Testis (tissue), 3 donors: ENCODE data around the gene HECTD4. TPM values are rescaled to one million over a fixed set of nuclear protein-coding genes. Genes with fewer than 3 reads are reported as not detected.

Experiments used
- DNase-seq: peaks from one replicate; pipeline ENCODE4 v3.0.0-alpha.2; 2019
- H3K27ac ChIP-seq, 2 donors: fragments of 200-600 bp; sonication (generic); one replicate each; pipeline ENCODE4 v1.5.1; 2019
- H3K27me3 ChIP-seq: fragments of 200-600 bp; sonication (generic); one replicate; pipeline ENCODE4 v1.5.1; 2019
- H3K36me3 ChIP-seq: fragments of 200-600 bp; sonication (generic); one replicate; pipeline ENCODE4 v1.5.1; 2017; ENCODE audit warnings: low read depth; ENCODE audit errors: missing control alignments
- H3K4me1 ChIP-seq: fragments of 200-600 bp; sonication (generic); one replicate; pipeline ENCODE4 v1.5.1; 2019
- H3K4me3 ChIP-seq, 2 donors: fragments of 200-600 bp; sonication (generic); one replicate each; pipeline ENCODE4 v1.5.1; 2017 to 2019
- H3K9me3 ChIP-seq: fragments of 200-600 bp; sonication (generic); one replicate; pipeline ENCODE4 v1.5.1; 2017
- CTCF ChIP-seq, 3 experiments: fragments of 450-650 bp in 2 of 3; fragments of 200-600 bp in 1 of 3; sonication (generic) in 1 of 3; IDR thresholded peaks; one replicate each; pipeline ENCODE4 v1.5.1; 2016 to 2019; ENCODE audit warnings: antibody characterized with exemption in 3 of 3, mild to moderate bottlenecking in 2 of 3, moderate library complexity in 1 of 3
- POLR2A ChIP-seq: fragments of 450-650 bp; IDR thresholded peaks from one replicate; pipeline ENCODE4 v1.6.1; 2017; ENCODE audit warnings: antibody characterized with exemption, mild to moderate bottlenecking, moderate library complexity
- WGBS, 2 donors: methylation state at CpG; one replicate each; pipeline ENCODE4 v1.1.5; 2018; 5-methylcytosine and 5-hydroxymethylcytosine counted together
- intact Hi-C: fragments of 100-400 bp; cut with DNase I; formaldehyde crosslinking; loops from one replicate; pipeline ENCODE4 v1.15.1; 2023; ENCODE audit warnings: low total_unique reads
- polyA plus RNA-seq: library from polyadenylated mRNA; stranded (reverse); fragments of 350-450 nt; fragmentation: Illumina TruSeq; extraction: RNeasy Lipid Tissue Mini Kit (QIAGEN cat#74804); gene quantifications from one replicate; pipeline ENCODE4 v1.2.3, GENCODE V29; 2014; ENCODE audit warnings: low read depth, low replicate concordance; ENCODE audit not compliant: insufficient read depth
- total RNA-seq, 2 donors: library from RNA; depleted of rRNA; stranded (reverse); fragments of >200 nt; gene quantifications; one replicate each; pipeline ENCODE4 v1.2.3, GENCODE V29; 2016

HECTD4 gene
- total and polyA plus RNA-seq, 3 donors from 2014 or later, result 49.6 to 91.8 (median 68.8) TPM

GRCh38 chr12:112370868-112371510 lies 11.2 kb downstream of the HECTD4 start:
- WGBS, 2 donors, result 84% methylated on average over 8 of the region's 8 CpGs

DNA sequence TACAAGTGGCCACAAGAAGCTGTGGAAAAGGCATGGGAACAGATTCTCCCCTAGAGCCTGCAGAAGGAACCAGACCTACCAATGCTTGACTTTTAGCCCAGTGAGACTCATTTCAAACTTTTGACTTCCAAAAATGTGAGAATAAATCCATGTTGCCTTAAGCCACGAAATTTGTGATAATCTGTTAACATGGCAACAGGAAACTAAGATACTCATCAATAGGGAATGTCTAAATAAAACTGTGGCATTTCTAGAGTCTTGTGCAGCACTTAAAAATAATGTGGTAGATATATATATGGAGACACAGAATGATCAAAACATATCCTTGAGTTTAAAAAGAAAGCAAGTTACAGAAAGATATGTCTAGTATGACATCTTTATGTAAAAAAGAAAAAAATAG lies 12.0 kb downstream of the HECTD4 start:
- H3K36me3 ChIP-seq, result no peaks in the 10 kb centered on the region
- TF ChIP-seq CTCF (IDR thresholded peaks at IDR 0.05) (no peak), POLR2A (no peak)
- intact Hi-C loops, result no loop called here
- no peaks in the 10 kb centered on the region for H3K27me3 ChIP-seq
- H3K27ac ChIP-seq, result no peak overlapping the region
- H3K4me3 ChIP-seq, result no peak overlapping the region
- no peaks in the 10 kb centered on the region for H3K9me3 ChIP-seq
- 38% methylated on average over 1 of the region's 1 CpG for WGBS, 2 donors
- DNase-seq, result no peak
- no peaks in the 10 kb centered on the region for H3K4me1 ChIP-seq

More at GRCh38 chr12:112370868-112371510, 11.2 kb downstream of the HECTD4 start:
- H3K36me3 ChIP-seq, result no peaks in the 10 kb centered on the region
- intact Hi-C loops, result no loop called here
- H3K27me3 ChIP-seq, result no peaks in the 10 kb centered on the region
- H3K4me1 ChIP-seq, result no peaks in the 10 kb centered on the region
- H3K4me3 ChIP-seq, result no peak overlapping the region
- TF ChIP-seq POLR2A, result no peak
- TF ChIP-seq CTCF (IDR thresholded peaks at IDR 0.05), result no peak
- no peaks in the 10 kb centered on the region for H3K9me3 ChIP-seq
- no peak overlapping the region for H3K27ac ChIP-seq
- DNase-seq, result no peak

- TF ChIP-seq CTCF (IDR thresholded peaks at IDR 0.05), result no peak
- TF ChIP-seq POLR2A, result no peak
- no peak overlapping the region for H3K27ac ChIP-seq
- intact Hi-C loops, result no loop called here
- H3K4me1 ChIP-seq, result no peaks in the 10 kb centered on the region
- H3K4me3 ChIP-seq, result no peak overlapping the region
- H3K27me3 ChIP-seq, result no peaks in the 10 kb centered on the region
- WGBS, 2 donors, result 45 to 59% methylated on average over 6 of the region's 6 CpGs
- no peak for DNase-seq
- no peaks in the 10 kb centered on the region for H3K36me3 ChIP-seq
- H3K9me3 ChIP-seq, result no peaks in the 10 kb centered on the region
These were observed 13.4 kb downstream of the HECTD4 start for GRCh38 chr12:112368856-112369255.

DNA sequence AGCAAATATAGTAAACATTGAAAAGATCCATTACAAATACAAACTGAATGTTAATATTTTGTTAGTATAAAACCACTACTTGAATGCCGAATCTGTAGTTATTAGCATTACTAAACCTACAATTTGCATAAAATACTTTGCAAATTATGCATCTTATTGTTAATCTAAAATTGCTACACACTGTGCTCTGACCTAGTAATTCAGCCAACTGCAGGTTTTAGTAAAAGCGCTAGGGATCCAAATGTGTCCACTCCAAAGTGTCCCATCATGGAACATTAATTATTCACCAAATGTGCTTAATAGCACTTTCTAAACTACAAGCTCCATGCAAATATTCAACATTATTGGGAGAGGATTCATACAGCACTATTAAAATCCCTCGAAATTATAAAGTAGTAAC lies 14.3 kb downstream of the HECTD4 start:
- TF ChIP-seq POLR2A, result no peak
- H3K4me1 ChIP-seq, result no peaks in the 10 kb centered on the region
- 69 to 73% methylated on average over 3 of the region's 3 CpGs for WGBS, 2 donors
- H3K36me3 ChIP-seq, result no peaks in the 10 kb centered on the region
- no peak overlapping the region for H3K4me3 ChIP-seq
- H3K27ac ChIP-seq, result no peak overlapping the region
- no peak for DNase-seq
- H3K9me3 ChIP-seq, result no peaks in the 10 kb centered on the region
- intact Hi-C loops, result no loop called here
- no peaks in the 10 kb centered on the region for H3K27me3 ChIP-seq

DNA sequence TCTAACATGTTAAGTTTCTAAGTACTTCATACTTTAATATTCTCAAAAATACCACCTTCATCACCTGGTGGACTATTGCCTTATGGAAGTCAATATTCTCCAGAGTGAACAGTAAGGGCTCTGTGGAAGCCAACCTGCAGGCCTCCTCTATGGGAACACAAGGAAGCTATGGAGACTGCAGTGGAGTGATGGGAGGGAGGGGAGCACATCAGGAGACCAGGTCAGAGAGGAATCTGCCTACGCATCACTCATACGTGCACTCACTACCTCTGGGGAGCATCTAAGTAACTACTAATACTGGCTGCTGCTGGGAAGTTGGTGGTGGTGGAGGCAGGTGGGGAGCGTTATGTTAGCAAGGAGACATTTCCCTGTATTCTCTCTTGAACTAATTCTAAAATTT lies 19.9 kb downstream of the HECTD4 start:
- Histone ChIP-seq H3K27me3 (no peaks in the 10 kb centered on the region), H3K4me1 (no peaks in the 10 kb centered on the region), H3K4me3 (no peak overlapping the region), H3K27ac (no peak overlapping the region), H3K9me3 (no peaks in the 10 kb centered on the region), H3K36me3 (no peaks in the 10 kb centered on the region)
- TF ChIP-seq CTCF (IDR thresholded peaks at IDR 0.05) (no peak), POLR2A (no peak)
- intact Hi-C loops, result no loop called here
- 92 to 95% methylated on average over 3 of the region's 3 CpGs for WGBS, 2 donors
- DNase-seq, result no peak
